H1 (cell line): ENCODE data around the gene MEIS2.

Experiments
- BRCA1 ChIP-seq: IDR thresholded peaks from 2 replicates; pipeline ENCODE4 v1.6.1; 2012; ENCODE audit warnings: low read depth, low read length, improper control_type of control experiment
- EZH2 ChIP-seq: fragments of 200-600 bp; sonication (generic); IDR thresholded peaks from 2 replicates; pipeline ENCODE4 v1.7.1; 2012; ENCODE audit warnings: low read depth, mild to moderate bottlenecking, moderate library complexity, low read length, inconsistent platforms; ENCODE audit not compliant: severe bottlenecking
- FOSL1 ChIP-seq: IDR thresholded peaks from 2 replicates; pipeline ENCODE4 v1.6.1; 2011; ENCODE audit warnings: mild to moderate bottlenecking, low read depth, low read length, moderate library complexity; ENCODE audit not compliant: insufficient read depth
- HDAC2 ChIP-seq, 2 experiments: fragments of 300-600 bp in 1 of 2; sonication (generic) in 1 of 2; IDR thresholded peaks; 2 replicates each; pipeline ENCODE4 v1.6.1; 2011 to 2012; ENCODE audit warnings: low read depth in 2 of 2, low read length in 2 of 2, mild to moderate bottlenecking in 2 of 2, moderate library complexity in 2 of 2, borderline replicate concordance in 1 of 2, inconsistent platforms in 1 of 2
- JUN ChIP-seq: IDR thresholded peaks from 2 replicates; pipeline ENCODE4 v1.6.1; 2011; ENCODE audit warnings: low read depth, mild to moderate bottlenecking, improper control_type of control experiment, low read length
- JUND ChIP-seq: IDR thresholded peaks from 2 replicates; pipeline ENCODE4 v1.6.1; 2011; ENCODE audit warnings: mild to moderate bottlenecking, improper control_type of control experiment, low read length
- NRF1 ChIP-seq: IDR thresholded peaks from 2 replicates; pipeline ENCODE4 v1.6.1; 2011; ENCODE audit warnings: mild to moderate bottlenecking, low read depth, low read length, improper control_type of control experiment
- PHF8 ChIP-seq: fragments of 200-600 bp; sonication (generic); conservative IDR thresholded peaks from 2 replicates; pipeline ENCODE4 v1.7.1; 2012; ENCODE audit warnings: low read depth, mild to moderate bottlenecking, inconsistent platforms, low read length, moderate library complexity
- POLR2A ChIP-seq, 2 experiments: IDR thresholded peaks; 1 replicate in 1 of 2; 2 replicates in 1 of 2; pipeline ENCODE4 v1.6.1; 2011; ENCODE audit warnings: low read depth in 2 of 2, low read length in 2 of 2, mild to moderate bottlenecking in 2 of 2; ENCODE audit errors: control extremely low read depth in 1 of 2
- RAD21 ChIP-seq, 2 experiments: IDR thresholded peaks in 1 of 2; conservative IDR thresholded peaks in 1 of 2; 2 replicates each; pipeline ENCODE4 v1.6.1; 2011; ENCODE audit warnings: low read depth in 2 of 2, low read length in 2 of 2, improper control_type of control experiment in 1 of 2, inconsistent platforms in 1 of 2, mild to moderate bottlenecking in 1 of 2, moderate library complexity in 1 of 2
- RXRA ChIP-seq: IDR thresholded peaks from 2 replicates; pipeline ENCODE4 v1.6.1; 2011; ENCODE audit warnings: low read depth, mild to moderate bottlenecking, low read length, moderate library complexity; ENCODE audit not compliant: insufficient read depth
- TF ChIP-seq, protein P1 (sequence below), 3 experiments: IDR thresholded peaks; 1 replicate in 2 of 3; 2 replicates in 1 of 3; pipeline versions ENCODE4 v1.5.1 to v1.6.1; 2011; ENCODE audit warnings: low read length in 3 of 3, mild to moderate bottlenecking in 3 of 3, inconsistent platforms in 2 of 3, low read depth in 1 of 3, moderate library complexity in 1 of 3; ENCODE audit not compliant: insufficient read depth in 1 of 3; ENCODE audit errors: control extremely low read depth in 1 of 3

DNA sequence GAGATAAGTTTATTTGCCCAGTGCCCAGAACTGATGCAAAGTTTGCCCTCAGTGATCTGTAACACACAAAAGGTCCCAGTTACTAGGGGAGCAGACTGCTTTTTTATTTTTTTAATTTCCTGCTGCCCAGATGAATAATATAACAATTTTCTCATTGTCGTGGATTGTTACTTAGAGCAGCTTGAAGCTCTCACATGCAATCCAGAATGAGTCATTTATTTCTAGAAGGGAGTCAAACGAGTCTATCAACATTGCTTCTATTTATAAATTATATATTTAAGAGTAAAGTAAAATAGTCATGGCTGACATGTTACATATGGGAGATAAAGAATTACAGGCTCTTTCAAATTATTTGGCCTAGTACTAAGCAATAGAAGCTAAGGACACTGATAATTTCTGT is 41.3 kb downstream of the MEIS2 start:
- TF ChIP-seq, protein P1, sequence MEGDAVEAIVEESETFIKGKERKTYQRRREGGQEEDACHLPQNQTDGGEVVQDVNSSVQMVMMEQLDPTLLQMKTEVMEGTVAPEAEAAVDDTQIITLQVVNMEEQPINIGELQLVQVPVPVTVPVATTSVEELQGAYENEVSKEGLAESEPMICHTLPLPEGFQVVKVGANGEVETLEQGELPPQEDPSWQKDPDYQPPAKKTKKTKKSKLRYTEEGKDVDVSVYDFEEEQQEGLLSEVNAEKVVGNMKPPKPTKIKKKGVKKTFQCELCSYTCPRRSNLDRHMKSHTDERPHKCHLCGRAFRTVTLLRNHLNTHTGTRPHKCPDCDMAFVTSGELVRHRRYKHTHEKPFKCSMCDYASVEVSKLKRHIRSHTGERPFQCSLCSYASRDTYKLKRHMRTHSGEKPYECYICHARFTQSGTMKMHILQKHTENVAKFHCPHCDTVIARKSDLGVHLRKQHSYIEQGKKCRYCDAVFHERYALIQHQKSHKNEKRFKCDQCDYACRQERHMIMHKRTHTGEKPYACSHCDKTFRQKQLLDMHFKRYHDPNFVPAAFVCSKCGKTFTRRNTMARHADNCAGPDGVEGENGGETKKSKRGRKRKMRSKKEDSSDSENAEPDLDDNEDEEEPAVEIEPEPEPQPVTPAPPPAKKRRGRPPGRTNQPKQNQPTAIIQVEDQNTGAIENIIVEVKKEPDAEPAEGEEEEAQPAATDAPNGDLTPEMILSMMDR (IDR thresholded peaks at IDR 0.05; ENCODE audit: control extremely low read depth in 1 of 3, insufficient read depth in 1 of 3, low read depth in 1 of 3, low read length in 3 of 3): no peak
- TF ChIP-seq POLR2A (IDR thresholded peaks at IDR 0.05; ENCODE audit: control extremely low read depth in 1 of 2, low read depth in 2 of 2, low read length in 2 of 2) (no peak), HDAC2 (IDR thresholded peaks at IDR 0.05; ENCODE audit: borderline replicate concordance in 1 of 2, low read depth in 2 of 2, low read length in 2 of 2) (no peak), JUN (no peak), BRCA1 (no peak), JUND (no peak), FOSL1 (no peak), RAD21 (IDR thresholded peaks at IDR 0.05 in 1 of 2, conservative IDR thresholded peaks at IDR 0.05 in 1 of 2; ENCODE audit: low read depth in 2 of 2, low read length in 2 of 2) (no peak), NRF1 (no peak), EZH2 (no peak), RXRA (no peak), PHF8 (no peak)
